ENCODE data around the gene HOTAIR. TPM values are rescaled to one million over a fixed set of nuclear protein-coding genes. Genes with fewer than 3 reads are reported as not detected.

The HOTAIR gene
- total RNA-seq, 1 donor from 2014 or later: not detected

GRCh38 chr12:53955036-53955775 lies 19.5 kb downstream of the HOTAIR start:
- DNase-seq (ENCODE audit: low read depth) (no peak), FAIRE-seq (no peak)
- no peaks in the 10 kb centered on the region for H3K4me1 Mint-ChIP-seq (ENCODE audit: low read depth, unreplicated experiment)
- Histone ChIP-seq H3K79me2 (ENCODE audit: insufficient read depth, low read length) (no peaks in the 10 kb centered on the region), H3K27ac (ENCODE audit: low read depth, low read length) (no peak overlapping the region), H3K9me3 (ENCODE audit: insufficient read depth, low read depth, low read length) (peaks cover 7% of the 10 kb centered on the region), H2AFZ (ENCODE audit: low read depth, low read length) (no peak overlapping the region), H3K9ac (ENCODE audit: low read length) (no peak overlapping the region), H3K27me3 (ENCODE audit: insufficient read depth, low read length) (peaks cover 94% of the 10 kb centered on the region), H3K4me3 (ENCODE audit: insufficient read depth, low read depth, low read length) (no peak overlapping the region), H3K36me3 (ENCODE audit: insufficient read depth, low read length) (no peaks in the 10 kb centered on the region), H4K20me1 (ENCODE audit: insufficient read depth, low read length) (peaks cover 4% of the 10 kb centered on the region), H3K4me2 (ENCODE audit: low read length) (no peak overlapping the region), H3K4me1 (ENCODE audit: insufficient read depth, low read length) (no peaks in the 10 kb centered on the region)
- no peak overlapping the region for H3K4me3 Mint-ChIP-seq (ENCODE audit: unreplicated experiment)
- H3K9me3 Mint-ChIP-seq (ENCODE audit: unreplicated experiment): peaks cover 29% of the 10 kb centered on the region
- H3K36me3 Mint-ChIP-seq (ENCODE audit: low read depth, unreplicated experiment): peaks cover 4% of the 10 kb centered on the region
- no peak overlapping the region for H3K27ac Mint-ChIP-seq (ENCODE audit: unreplicated experiment)
- TF ChIP-seq CTCF (IDR thresholded peaks at IDR 0.05; ENCODE audit: insufficient read depth, low read depth, low read length): no peak
- TF ChIP-seq EZH2 (IDR thresholded peaks at IDR 0.05; ENCODE audit: insufficient read depth, low read length): peak; percentile 90
- H3K27me3 Mint-ChIP-seq (ENCODE audit: low read depth, unreplicated experiment): peaks cover 89% of the 10 kb centered on the region

- Histone ChIP-seq H3K27ac (ENCODE audit: low read depth, low read length) (no peak within 1 kb of the TSS), H3K4me3 (ENCODE audit: insufficient read depth, low read depth, low read length) (no peak within 1 kb of the TSS)
Observed at GRCh38 chr12:53954694-53955035, 20.1 kb downstream of the HOTAIR start, which contains the start of gene HOXC12. Gene HOXC12 (plus strand): TSS chr12:53954903. CDS start chr12:53954930, 27 bp downstream.

More at GRCh38 chr12:53954694-53955035, 20.1 kb downstream of the HOTAIR start, which contains the start of gene HOXC12:
- peaks cover 2% of the 10 kb centered on the region for H3K9me3 ChIP-seq (ENCODE audit: insufficient read depth, low read depth, low read length)
- H3K4me1 ChIP-seq (ENCODE audit: insufficient read depth, low read length): no peaks in the 10 kb centered on the region
- H3K9ac ChIP-seq (ENCODE audit: low read length): no peak within 1 kb of the TSS
- Mint-ChIP-seq H3K4me1 (ENCODE audit: low read depth, unreplicated experiment) (no peaks in the 10 kb centered on the region), H3K4me3 (ENCODE audit: unreplicated experiment) (no peak within 1 kb of the TSS), H3K9me3 (ENCODE audit: unreplicated experiment) (peaks cover 25% of the 10 kb centered on the region), H3K27me3 (ENCODE audit: low read depth, unreplicated experiment) (peaks cover 87% of the 10 kb centered on the region), H3K27ac (ENCODE audit: unreplicated experiment) (no peak within 1 kb of the TSS), H3K36me3 (ENCODE audit: low read depth, unreplicated experiment) (peaks cover 4% of the 10 kb centered on the region)
- peaks cover 4% of the 10 kb centered on the region for H4K20me1 ChIP-seq (ENCODE audit: insufficient read depth, low read length)
- TF ChIP-seq EZH2 (IDR thresholded peaks at IDR 0.05; ENCODE audit: insufficient read depth, low read length) (no peak), CTCF (IDR thresholded peaks at IDR 0.05; ENCODE audit: insufficient read depth, low read depth, low read length) (no peak)
- H3K36me3 ChIP-seq (ENCODE audit: insufficient read depth, low read length): no peaks in the 10 kb centered on the region
- no peaks in the 10 kb centered on the region for H3K79me2 ChIP-seq (ENCODE audit: insufficient read depth, low read length)
- no peak for FAIRE-seq
- H3K4me2 ChIP-seq (ENCODE audit: low read length): no peak within 1 kb of the TSS
- H2AFZ ChIP-seq (ENCODE audit: low read depth, low read length): no peak within 1 kb of the TSS
- H3K27me3 ChIP-seq (ENCODE audit: insufficient read depth, low read length): peaks cover 92% of the 10 kb centered on the region
- no peak for DNase-seq (ENCODE audit: low read depth)

All from astrocyte (in vitro differentiated cells and primary cell).